Adrenal gland (tissue), 12 donors: Measurements from ENCODE around the gene GLIS1. TPM values are rescaled to one million over a fixed set of nuclear protein-coding genes. Genes with fewer than 3 reads are reported as not detected.

Experiments
- DNase-seq, 7 donors: peaks; one replicate each; pipeline ENCODE4 v3.0.0-alpha.2; 2019 to 2020
- H3K27ac ChIP-seq, 5 donors: fragments of 200-600 bp; sonication (generic) in 4 of 5; 1 replicate in 3 of 5; 2 replicates in 2 of 5; pipeline versions ENCODE4 v1.5.1 to v1.8.0; 2016 to 2020; ENCODE audit warnings: mild to moderate bottlenecking in 1 of 5
- H3K27me3 ChIP-seq: fragments of 200-600 bp; 2 replicates; pipeline ENCODE4 v1.8.0; 2021
- H3K36me3 ChIP-seq, 2 donors: fragments of 200-600 bp; replicated peaks in 1 of 2; 1 replicate in 1 of 2; 2 replicates in 1 of 2; pipeline versions ENCODE4 v1.5.1 to v1.8.0; 2018 to 2022
- H3K4me1 ChIP-seq, 2 donors: fragments of 200-600 bp; replicated peaks in 1 of 2; 1 replicate in 1 of 2; 2 replicates in 1 of 2; pipeline versions ENCODE4 v1.5.1 to v1.8.0; 2018 to 2021
- H3K4me3 ChIP-seq, 4 donors: fragments of 200-600 bp; sonication (generic) in 3 of 4; one replicate each; pipeline ENCODE4 v1.5.1; 2016 to 2018
- H3K9me3 ChIP-seq, 3 donors: fragments of 200-600 bp; sonication (generic) in 1 of 3; replicated peaks in 1 of 3; 1 replicate in 2 of 3; 2 replicates in 1 of 3; pipeline versions ENCODE4 v1.5.1 to v1.8.0; 2016 to 2021
- POLR2A ChIP-seq, 2 donors: fragments of 450-650 bp; IDR thresholded peaks; one replicate each; pipeline ENCODE4 v1.6.1; 2017; ENCODE audit warnings: antibody characterized with exemption in 2 of 2, mild to moderate bottlenecking in 2 of 2, moderate library complexity in 1 of 2
- WGBS, 4 donors: extraction: QIAGEN DNeasy Blood & Tissue Kit in 2 of 4; methylation state at CpG; one replicate each; pipeline versions ENCODE4 v1.1.5 to v1.1.7; 2013 to 2017; 5-methylcytosine and 5-hydroxymethylcytosine counted together
- intact Hi-C, 2 donors: fragments of 100-400 bp; cut with DNase I; formaldehyde crosslinking; loops; one replicate each; pipeline versions ENCODE4 v1.14.1 to v1.15.0; 2022 to 2023
- polyA plus RNA-seq, 3 donors: library from polyadenylated mRNA; stranded (reverse); fragments of 200-250 nt in 2 of 3; fragments of 350-450 nt in 1 of 3; fragmentation: Illumina TruSeq in 1 of 3; extraction: RNeasy Lipid Tissue Mini Kit (QIAGEN cat#74804) in 1 of 3; gene quantifications; one replicate each; pipeline ENCODE4 v1.2.3, GENCODE V29; 2013 to 2014
- total RNA-seq, 9 donors: library from RNA; depleted of rRNA in 4 of 9; stranded (reverse); fragments of >200 nt in 4 of 9; fragments of 120-200 nt in 1 of 9; fragmentation: NEBNext Ultra II Directional in 1 of 9; extraction: Animal tissue kit (Norgen Biotek cat#: 25700) in 1 of 9; gene quantifications; one replicate each; pipeline versions ENCODE4 v1.1.0 to v1.2.4, GENCODE V29; 2013 to 2023
- TF ChIP-seq, protein P1 (sequence below), 6 experiments: fragments of 450-650 bp in 4 of 6; fragments of 200-600 bp in 2 of 6; sonication (generic) in 1 of 6; IDR thresholded peaks; 1 replicate in 5 of 6; 2 replicates in 1 of 6; pipeline versions ENCODE4 v1.5.1 to v1.8.0; 2016 to 2021; ENCODE audit warnings: antibody characterized with exemption in 6 of 6, mild to moderate bottlenecking in 2 of 6, moderate library complexity in 1 of 6
- donor health status: healthy with polysubstance abuse.
- donor health status: Bipolar disorder and iron deficiency.
- donor health status: DM: yes; HTN: yes; CAD: no.
- donor health status: DM: no; HTN: no; CAD: no.
- donor health status: DM: no; HTN: no; CAD: no.
- donor health status: DM: yes; HTN: yes; CAD: no.

The GLIS1 gene
- total and polyA plus RNA-seq, 12 donors: 0.08 to 0.37 (median 0.14) TPM; not detected in 6

DNA sequence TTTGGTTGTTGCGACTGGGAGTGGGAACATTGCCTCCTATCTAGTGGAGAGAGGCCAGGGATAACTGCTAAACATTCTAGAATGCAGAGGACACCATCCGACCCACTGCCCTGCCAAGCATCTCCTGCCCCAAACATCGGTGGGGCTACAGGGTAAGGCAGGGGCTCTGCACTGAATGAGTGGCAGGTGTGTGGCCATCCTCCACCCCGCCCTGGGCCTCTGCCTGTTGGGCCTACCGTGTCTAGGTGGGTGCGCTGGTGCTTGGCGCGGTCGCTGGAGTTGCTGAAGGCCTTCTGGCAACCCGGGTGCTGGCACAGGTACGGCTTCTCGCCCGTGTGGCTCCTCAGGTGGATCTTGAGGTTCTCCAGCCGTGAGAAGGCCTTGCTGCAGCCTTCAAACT lies 209.4 kb downstream of the GLIS1 start:
- H3K4me3 ChIP-seq: no peak overlapping the region
- H3K27me3 ChIP-seq: no peaks in the 10 kb centered on the region
- H3K9me3 ChIP-seq: no peaks in the 10 kb centered on the region
- no peaks in the 10 kb centered on the region for H3K36me3 ChIP-seq
- intact Hi-C loops: no loop called here
- no peak overlapping the region for H3K27ac ChIP-seq
- TF ChIP-seq, protein P1, sequence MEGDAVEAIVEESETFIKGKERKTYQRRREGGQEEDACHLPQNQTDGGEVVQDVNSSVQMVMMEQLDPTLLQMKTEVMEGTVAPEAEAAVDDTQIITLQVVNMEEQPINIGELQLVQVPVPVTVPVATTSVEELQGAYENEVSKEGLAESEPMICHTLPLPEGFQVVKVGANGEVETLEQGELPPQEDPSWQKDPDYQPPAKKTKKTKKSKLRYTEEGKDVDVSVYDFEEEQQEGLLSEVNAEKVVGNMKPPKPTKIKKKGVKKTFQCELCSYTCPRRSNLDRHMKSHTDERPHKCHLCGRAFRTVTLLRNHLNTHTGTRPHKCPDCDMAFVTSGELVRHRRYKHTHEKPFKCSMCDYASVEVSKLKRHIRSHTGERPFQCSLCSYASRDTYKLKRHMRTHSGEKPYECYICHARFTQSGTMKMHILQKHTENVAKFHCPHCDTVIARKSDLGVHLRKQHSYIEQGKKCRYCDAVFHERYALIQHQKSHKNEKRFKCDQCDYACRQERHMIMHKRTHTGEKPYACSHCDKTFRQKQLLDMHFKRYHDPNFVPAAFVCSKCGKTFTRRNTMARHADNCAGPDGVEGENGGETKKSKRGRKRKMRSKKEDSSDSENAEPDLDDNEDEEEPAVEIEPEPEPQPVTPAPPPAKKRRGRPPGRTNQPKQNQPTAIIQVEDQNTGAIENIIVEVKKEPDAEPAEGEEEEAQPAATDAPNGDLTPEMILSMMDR (IDR thresholded peaks at IDR 0.05): no peak
- TF ChIP-seq POLR2A (IDR thresholded peaks at IDR 0.05): no peak
- 76 to 94% (median 91%) methylated on average over 3 to 14 of the region's 14 CpGs for WGBS, 4 donors
- H3K4me1 ChIP-seq: no peaks in the 10 kb centered on the region
- no peak for DNase-seq

DNA sequence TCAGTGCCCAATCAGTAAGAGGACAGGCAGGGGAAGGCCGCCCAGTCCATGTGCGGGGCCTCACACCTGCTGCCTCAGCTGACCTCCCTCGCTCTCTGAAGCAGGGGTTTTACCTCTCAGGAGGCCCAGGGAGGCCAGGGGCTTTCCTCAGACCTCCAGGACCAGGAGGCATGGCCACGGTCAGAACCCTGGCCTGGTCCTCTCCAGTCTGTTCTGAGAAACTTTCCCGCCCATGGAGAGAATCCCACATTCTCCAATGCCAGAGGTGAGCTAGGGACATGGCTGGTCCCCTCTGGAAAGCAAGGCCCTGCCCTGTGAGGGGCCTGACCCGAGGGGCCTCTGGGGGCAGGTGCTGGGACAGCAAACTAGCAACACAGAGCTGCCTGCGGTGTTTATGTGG lies 211.6 kb downstream of the GLIS1 start:
- no peaks in the 10 kb centered on the region for H3K36me3 ChIP-seq
- DNase-seq: no peak
- no peaks in the 10 kb centered on the region for H3K27me3 ChIP-seq
- H3K27ac ChIP-seq: no peak overlapping the region
- H3K4me3 ChIP-seq: no peak overlapping the region
- no peak for TF ChIP-seq POLR2A (IDR thresholded peaks at IDR 0.05)
- TF ChIP-seq, protein P1 (IDR thresholded peaks at IDR 0.05): no peak
- WGBS, 4 donors: 82 to 90% (median 86%) methylated on average over 2 to 7 of the region's 7 CpGs
- no peaks in the 10 kb centered on the region for H3K9me3 ChIP-seq
- no peaks in the 10 kb centered on the region for H3K4me1 ChIP-seq
- intact Hi-C loops: no loop called here

DNA sequence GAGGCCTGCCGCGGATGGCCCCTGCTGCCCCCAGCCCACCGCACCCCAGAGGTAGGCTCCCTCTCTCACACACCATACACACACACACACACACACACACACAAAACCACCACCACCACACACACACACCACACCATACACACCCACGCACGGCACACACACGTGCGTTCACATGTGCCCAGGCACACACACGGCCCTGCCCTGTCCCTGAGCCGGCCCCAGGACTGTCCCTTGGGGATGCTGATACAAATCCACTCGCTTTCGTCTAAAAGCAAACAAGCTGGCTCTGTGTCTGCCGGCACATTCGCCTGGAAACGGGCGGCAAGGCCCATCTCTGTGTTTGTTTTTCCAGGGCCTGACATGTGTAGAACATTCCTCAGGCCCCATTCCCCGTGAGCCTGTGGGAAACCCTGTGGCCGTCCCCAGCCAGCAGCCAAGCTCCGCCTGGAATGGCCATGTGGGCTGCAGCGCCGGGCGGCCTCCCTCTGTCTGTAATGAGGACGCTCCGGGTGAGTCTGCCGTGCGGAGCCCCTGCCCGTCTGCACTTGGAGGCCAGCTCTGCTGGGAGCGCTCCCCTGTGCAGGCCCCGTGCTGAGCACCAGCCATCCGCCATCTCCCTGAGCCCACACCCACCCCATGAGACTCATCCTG lies 212.4 kb downstream of the GLIS1 start:
- H3K27me3 ChIP-seq: no peaks in the 10 kb centered on the region
- no peak overlapping the region for H3K4me3 ChIP-seq
- no peaks in the 10 kb centered on the region for H3K36me3 ChIP-seq
- 64 to 72% (median 71%) methylated on average over 12 to 29 of the region's 29 CpGs for WGBS, 4 donors
- no peaks in the 10 kb centered on the region for H3K4me1 ChIP-seq
- intact Hi-C loops: no loop called here
- no peaks in the 10 kb centered on the region for H3K9me3 ChIP-seq
- peak overlapping the region in 1 of 5 donors; percentile 46 for H3K27ac ChIP-seq
- no peak for TF ChIP-seq POLR2A (IDR thresholded peaks at IDR 0.05)
- TF ChIP-seq, protein P1 (IDR thresholded peaks at IDR 0.05): no peak
- peak in 5 of 7 donors; percentile 12 to 68 (median 33) for DNase-seq

DNA sequence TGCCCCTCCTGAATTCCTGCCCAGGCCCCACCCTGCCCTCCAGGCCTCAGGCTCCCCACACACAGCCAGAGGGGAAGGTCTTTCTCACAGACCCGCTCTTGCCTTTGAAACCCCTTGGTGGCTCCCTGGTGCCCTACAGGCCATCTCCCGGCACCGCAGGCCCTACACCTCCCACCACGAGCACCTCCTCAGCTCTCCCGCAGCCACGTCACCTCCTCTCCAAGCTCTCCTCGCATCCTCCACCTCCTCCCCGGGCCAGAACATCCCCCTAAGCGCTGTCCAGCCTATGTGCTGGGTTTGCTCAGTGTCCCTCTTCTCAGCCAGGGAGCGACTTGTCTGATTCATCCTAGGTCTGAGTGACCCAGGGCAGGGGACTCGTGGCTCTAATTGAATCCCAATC lies 213.4 kb downstream of the GLIS1 start:
- TF ChIP-seq POLR2A (IDR thresholded peaks at IDR 0.05): no peak
- TF ChIP-seq, protein P1 (IDR thresholded peaks at IDR 0.05): no peak
- no peaks in the 10 kb centered on the region for H3K27me3 ChIP-seq
- H3K27ac ChIP-seq: no peak overlapping the region
- no peaks in the 10 kb centered on the region for H3K4me1 ChIP-seq
- H3K36me3 ChIP-seq: no peaks in the 10 kb centered on the region
- intact Hi-C loops: no loop called here
- H3K4me3 ChIP-seq: no peak overlapping the region
- H3K9me3 ChIP-seq: no peaks in the 10 kb centered on the region
- no peak for DNase-seq
- WGBS, 4 donors: 77 to 87% (median 82%) methylated on average over 11 of the region's 11 CpGs
